Cardiac fibroblast (primary cell): ENCODE results near the gene IPO9.

Experiments
- DNase-seq, 2 donors: peaks; one replicate each; pipeline versions ENCODE4 v3.0.0 to v3.0.0-alpha.2; 2010; ENCODE audit warnings: low read depth in 2 of 2
- H3K4me3 ChIP-seq, 2 donors: replicated peaks in 1 of 2; 1 replicate in 1 of 2; 2 replicates in 1 of 2; pipeline ENCODE4 v1.5.1; 2011; ENCODE audit warnings: low read depth in 2 of 2, low read length in 2 of 2, mild to moderate bottlenecking in 2 of 2, moderate library complexity in 1 of 2
- CTCF ChIP-seq: IDR thresholded peaks from one replicate; pipeline ENCODE4 v1.5.1; 2011; ENCODE audit warnings: low read depth, mild to moderate bottlenecking, low read length, inconsistent platforms

The IPO9 gene

GRCh38 chr1:201828820-201829774 lies at the start of gene IPO9:
Gene IPO9, plus strand, starts transcription at chr1:201829157. Its CDS starts 53 bp downstream, at chr1:201829210.
- peak; percentile 96 for DNase-seq
- peak; percentile 83 for TF ChIP-seq CTCF
- peak within 1 kb of the TSS; percentile 99 to 100 for H3K4me3 ChIP-seq

GRCh38 chr1:201779351-201779880 lies 49.5 kb upstream of the IPO9 start:
- no peak for DNase-seq
- TF ChIP-seq CTCF, result no peak
- no peak overlapping the region for H3K4me3 ChIP-seq

DNA sequence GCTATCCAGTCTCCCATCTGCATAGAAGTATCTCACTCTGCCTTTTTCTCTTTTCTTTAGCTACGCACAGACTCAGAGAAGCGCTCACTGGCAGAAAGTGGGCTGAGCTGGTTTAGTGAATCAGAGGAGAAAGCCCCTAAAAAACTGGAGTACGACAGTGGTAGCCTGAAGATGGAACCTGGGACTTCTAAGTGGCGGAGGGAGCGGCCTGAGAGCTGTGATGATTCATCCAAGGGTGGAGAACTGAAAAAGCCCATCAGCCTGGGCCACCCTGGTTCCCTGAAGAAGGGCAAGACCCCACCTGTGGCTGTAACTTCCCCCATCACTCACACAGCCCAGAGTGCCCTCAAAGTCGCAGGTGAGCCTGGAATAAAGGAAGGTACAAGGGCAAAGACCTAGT lies 48.0 kb upstream of the IPO9 start:
- no peak for DNase-seq
- no peak for TF ChIP-seq CTCF
- no peak overlapping the region for H3K4me3 ChIP-seq

DNA sequence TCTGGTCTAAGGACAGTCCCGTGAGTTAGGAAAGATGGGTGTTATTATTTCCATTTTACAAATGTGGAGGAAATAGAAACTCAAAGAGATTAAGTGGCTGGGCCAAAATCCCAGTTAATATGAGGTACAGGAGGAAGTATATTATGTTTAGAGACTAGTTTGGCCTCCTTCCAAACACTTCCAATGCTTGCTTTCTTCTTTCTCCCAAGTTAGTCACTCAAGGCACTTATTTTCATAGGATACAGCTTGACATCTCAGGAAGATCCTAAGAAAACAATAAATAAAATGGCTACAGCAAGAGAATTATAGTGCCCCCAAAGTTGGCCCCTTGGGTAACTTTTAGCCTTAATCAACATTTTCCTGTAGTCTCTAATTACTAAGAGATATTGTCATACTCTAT lies 47.5 kb upstream of the IPO9 start:
- peak in 1 of 2 donors; percentile 69 for DNase-seq
- TF ChIP-seq CTCF, result no peak
- no peak overlapping the region for H3K4me3 ChIP-seq

GRCh38 chr1:201782353-201782752 lies 46.6 kb upstream of the IPO9 start:
- DNase-seq, result no peak
- TF ChIP-seq CTCF, result no peak
- H3K4me3 ChIP-seq, result no peak overlapping the region

- DNase-seq, result peak in 1 of 2 donors; percentile 54
- no peak overlapping the region for H3K4me3 ChIP-seq
- TF ChIP-seq CTCF, result no peak
Observed at GRCh38 chr1:201783058-201783457, 45.9 kb upstream of the IPO9 start.
